Esophagus squamous epithelium (tissue), 4 donors: Measurements from ENCODE around the gene TGM6.

ENCODE experiments used
- POLR2A ChIP-seq, 4 donors: fragments of 450-650 bp; IDR thresholded peaks; one replicate each; pipeline ENCODE4 v1.6.1; 2017; ENCODE audit warnings: antibody characterized with exemption in 4 of 4, mild to moderate bottlenecking in 4 of 4, moderate library complexity in 3 of 4
- TF ChIP-seq, protein P1 (sequence below), 6 experiments: fragments of 450-650 bp in 4 of 6; fragments of 200-600 bp in 2 of 6; sonication (generic) in 2 of 6; IDR thresholded peaks; one replicate each; pipeline ENCODE4 v1.5.1; 2016 to 2019; ENCODE audit warnings: antibody characterized with exemption in 6 of 6, mild to moderate bottlenecking in 4 of 6, moderate library complexity in 4 of 6

- TF ChIP-seq, protein P1, sequence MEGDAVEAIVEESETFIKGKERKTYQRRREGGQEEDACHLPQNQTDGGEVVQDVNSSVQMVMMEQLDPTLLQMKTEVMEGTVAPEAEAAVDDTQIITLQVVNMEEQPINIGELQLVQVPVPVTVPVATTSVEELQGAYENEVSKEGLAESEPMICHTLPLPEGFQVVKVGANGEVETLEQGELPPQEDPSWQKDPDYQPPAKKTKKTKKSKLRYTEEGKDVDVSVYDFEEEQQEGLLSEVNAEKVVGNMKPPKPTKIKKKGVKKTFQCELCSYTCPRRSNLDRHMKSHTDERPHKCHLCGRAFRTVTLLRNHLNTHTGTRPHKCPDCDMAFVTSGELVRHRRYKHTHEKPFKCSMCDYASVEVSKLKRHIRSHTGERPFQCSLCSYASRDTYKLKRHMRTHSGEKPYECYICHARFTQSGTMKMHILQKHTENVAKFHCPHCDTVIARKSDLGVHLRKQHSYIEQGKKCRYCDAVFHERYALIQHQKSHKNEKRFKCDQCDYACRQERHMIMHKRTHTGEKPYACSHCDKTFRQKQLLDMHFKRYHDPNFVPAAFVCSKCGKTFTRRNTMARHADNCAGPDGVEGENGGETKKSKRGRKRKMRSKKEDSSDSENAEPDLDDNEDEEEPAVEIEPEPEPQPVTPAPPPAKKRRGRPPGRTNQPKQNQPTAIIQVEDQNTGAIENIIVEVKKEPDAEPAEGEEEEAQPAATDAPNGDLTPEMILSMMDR (IDR thresholded peaks at IDR 0.05): no peak
- no peak for TF ChIP-seq POLR2A (IDR thresholded peaks at IDR 0.05)
Measured at GRCh38 chr20:2342243-2342642, 38.5 kb upstream of the TGM6 start.
